ENCODE measurements around the gene KAT14.

KAT14 gene

DNA sequence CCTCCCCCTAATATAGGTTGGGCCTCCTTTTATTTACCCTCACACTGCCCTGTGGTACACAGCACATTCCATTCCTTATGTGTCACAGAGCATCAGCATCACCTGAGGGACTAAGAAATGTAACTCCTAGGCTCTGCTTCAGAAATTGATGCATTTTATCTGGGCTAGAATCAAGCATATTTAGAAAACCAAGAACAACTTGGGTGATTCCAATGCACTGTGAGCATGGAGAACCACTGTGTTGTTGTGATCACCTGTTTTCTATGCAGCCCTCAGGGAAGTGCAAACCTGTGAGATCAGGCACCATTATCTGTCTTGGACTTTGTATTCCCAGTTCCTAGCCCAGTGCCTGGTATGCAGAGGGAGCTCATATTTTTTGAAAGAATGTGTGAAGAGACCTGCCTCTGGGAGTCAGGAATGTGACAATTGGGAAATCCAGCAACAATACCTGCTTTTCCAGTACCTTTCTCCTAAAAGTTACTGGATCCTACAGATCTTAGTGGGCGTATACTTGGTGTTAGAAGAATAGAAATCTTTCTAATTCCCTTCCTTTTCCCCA lies 7.0 kb downstream of the KAT14 start:
- TF ChIP-seq, protein P1, sequence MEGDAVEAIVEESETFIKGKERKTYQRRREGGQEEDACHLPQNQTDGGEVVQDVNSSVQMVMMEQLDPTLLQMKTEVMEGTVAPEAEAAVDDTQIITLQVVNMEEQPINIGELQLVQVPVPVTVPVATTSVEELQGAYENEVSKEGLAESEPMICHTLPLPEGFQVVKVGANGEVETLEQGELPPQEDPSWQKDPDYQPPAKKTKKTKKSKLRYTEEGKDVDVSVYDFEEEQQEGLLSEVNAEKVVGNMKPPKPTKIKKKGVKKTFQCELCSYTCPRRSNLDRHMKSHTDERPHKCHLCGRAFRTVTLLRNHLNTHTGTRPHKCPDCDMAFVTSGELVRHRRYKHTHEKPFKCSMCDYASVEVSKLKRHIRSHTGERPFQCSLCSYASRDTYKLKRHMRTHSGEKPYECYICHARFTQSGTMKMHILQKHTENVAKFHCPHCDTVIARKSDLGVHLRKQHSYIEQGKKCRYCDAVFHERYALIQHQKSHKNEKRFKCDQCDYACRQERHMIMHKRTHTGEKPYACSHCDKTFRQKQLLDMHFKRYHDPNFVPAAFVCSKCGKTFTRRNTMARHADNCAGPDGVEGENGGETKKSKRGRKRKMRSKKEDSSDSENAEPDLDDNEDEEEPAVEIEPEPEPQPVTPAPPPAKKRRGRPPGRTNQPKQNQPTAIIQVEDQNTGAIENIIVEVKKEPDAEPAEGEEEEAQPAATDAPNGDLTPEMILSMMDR (IDR thresholded peaks at IDR 0.05; ENCODE audit: unreplicated experiment in 3 of 3), result no peak
- Mint-ChIP-seq H3K27ac (no peak overlapping the region), H3K4me1 (peaks cover 14% of the 10 kb centered on the region), H3K4me3 (no peak overlapping the region), H3K9me3 (no peaks in the 10 kb centered on the region), H3K36me3 (ENCODE audit: low read depth) (peaks cover 42% of the 10 kb centered on the region), H3K27me3 (ENCODE audit: low read depth) (no peaks in the 10 kb centered on the region)

DNA sequence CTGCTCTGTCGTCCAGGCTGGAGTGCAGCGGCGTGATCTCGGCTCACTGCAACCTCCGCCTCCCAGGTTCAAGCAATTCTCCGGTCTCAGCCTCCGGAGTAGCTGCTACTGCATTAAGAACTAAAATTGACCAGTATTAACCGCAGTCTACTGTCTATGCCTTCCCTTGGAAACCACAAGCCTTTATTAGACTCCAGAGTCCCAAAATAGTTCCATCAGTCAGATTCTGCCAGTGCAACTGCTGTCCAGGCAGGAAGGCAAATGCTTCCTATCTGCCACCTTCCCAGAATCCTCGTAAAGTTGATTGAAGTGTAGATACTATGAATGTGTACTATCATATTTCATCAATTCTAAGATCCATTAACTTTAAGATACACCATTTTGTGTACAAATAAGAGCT lies 16.7 kb downstream of the KAT14 start:
- no peak overlapping the region for H3K27ac Mint-ChIP-seq
- H3K4me1 Mint-ChIP-seq, result peaks cover 5% of the 10 kb centered on the region
- peaks cover 44% of the 10 kb centered on the region for H3K36me3 Mint-ChIP-seq (ENCODE audit: low read depth)
- TF ChIP-seq, protein P1 (IDR thresholded peaks at IDR 0.05; ENCODE audit: unreplicated experiment in 3 of 3), result no peak
- H3K27me3 Mint-ChIP-seq (ENCODE audit: low read depth), result no peaks in the 10 kb centered on the region
- no peaks in the 10 kb centered on the region for H3K9me3 Mint-ChIP-seq
- H3K4me3 Mint-ChIP-seq, result no peak overlapping the region

DNA sequence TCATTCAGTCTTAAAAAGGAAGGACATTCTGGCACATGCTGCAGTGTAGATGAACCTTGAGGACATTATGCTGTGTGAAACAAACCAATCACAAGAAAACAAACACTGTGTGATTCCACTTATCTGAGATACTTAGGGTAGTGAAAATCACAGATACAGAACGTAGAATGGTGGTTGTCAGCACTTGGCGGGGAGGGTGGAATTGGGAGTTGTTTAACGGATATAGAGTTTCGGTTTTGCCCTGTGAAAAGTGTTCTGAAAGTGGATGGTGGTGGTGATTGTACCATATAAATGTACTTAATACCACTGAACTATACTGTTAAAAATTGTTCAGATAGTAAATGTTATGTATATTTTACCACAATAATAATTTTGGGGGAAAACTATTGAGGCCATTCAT lies 18.4 kb downstream of the KAT14 start:
- Mint-ChIP-seq H3K36me3 (ENCODE audit: low read depth) (peaks cover 35% of the 10 kb centered on the region), H3K4me3 (no peak overlapping the region), H3K27ac (no peak overlapping the region), H3K27me3 (ENCODE audit: low read depth) (no peaks in the 10 kb centered on the region), H3K4me1 (peaks cover 5% of the 10 kb centered on the region), H3K9me3 (no peaks in the 10 kb centered on the region)
- TF ChIP-seq, protein P1 (IDR thresholded peaks at IDR 0.05; ENCODE audit: unreplicated experiment in 3 of 3), result no peak

DNA sequence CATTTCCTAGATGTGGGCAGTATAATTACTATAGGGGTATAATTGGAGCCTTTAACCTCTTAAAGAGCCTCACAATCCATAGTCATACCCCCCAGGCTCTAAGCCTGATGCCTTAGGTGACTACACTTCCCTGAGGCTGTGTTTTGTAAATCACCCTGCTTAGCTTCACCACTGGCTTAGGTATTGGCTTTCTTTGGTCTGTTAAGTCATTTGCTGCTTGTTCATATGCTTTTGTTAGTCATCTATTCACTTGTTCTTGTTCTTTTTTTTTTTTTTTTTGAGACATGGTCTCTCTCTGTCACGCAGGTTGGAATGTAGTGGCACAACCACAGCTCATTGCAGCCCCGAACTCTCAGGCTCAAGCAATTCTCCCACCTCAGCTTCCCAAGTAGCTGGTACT lies 26.7 kb downstream of the KAT14 start:
- H3K4me3 Mint-ChIP-seq, result no peak overlapping the region

DNA sequence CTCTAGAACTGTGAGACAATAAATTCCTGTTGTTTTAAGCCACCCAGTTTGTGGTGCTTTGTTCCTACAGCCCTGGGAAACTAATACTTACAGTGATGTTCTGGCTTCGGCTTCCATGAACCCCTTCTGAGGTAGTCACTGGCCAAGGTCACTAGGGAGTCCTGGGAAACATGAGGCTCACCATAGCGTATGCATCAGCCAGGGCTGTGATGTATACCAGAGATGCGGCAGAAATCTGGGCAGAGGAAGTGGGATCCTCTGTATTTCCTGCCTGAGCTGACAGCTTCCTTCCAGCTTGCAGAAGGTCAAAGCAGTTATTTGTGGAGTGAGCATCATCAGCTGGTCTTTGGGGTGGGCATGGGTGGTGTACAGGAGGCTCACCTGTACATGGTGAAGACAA lies 27.9 kb downstream of the KAT14 start:
- peaks cover 68% of the 10 kb centered on the region for H3K36me3 Mint-ChIP-seq (ENCODE audit: low read depth)
- H3K4me3 Mint-ChIP-seq, result no peak overlapping the region
- peak overlapping the region in 1 of 3 experiments; percentile 68 for H3K27ac Mint-ChIP-seq
- H3K9me3 Mint-ChIP-seq, result no peaks in the 10 kb centered on the region
- H3K4me1 Mint-ChIP-seq, result peaks cover 6% of the 10 kb centered on the region
- TF ChIP-seq, protein P1 (IDR thresholded peaks at IDR 0.05; ENCODE audit: unreplicated experiment in 3 of 3), result no peak
- H3K27me3 Mint-ChIP-seq (ENCODE audit: low read depth), result no peaks in the 10 kb centered on the region

More for the DNA sequence above, 26.7 kb downstream of the KAT14 start:
- Mint-ChIP-seq H3K27me3 (ENCODE audit: low read depth) (no peaks in the 10 kb centered on the region), H3K27ac (no peak overlapping the region), H3K9me3 (no peaks in the 10 kb centered on the region), H3K36me3 (ENCODE audit: low read depth) (peaks cover 62% of the 10 kb centered on the region), H3K4me1 (peaks cover 6% of the 10 kb centered on the region)
- TF ChIP-seq, protein P1 (IDR thresholded peaks at IDR 0.05; ENCODE audit: unreplicated experiment in 3 of 3), result no peak

DNA sequence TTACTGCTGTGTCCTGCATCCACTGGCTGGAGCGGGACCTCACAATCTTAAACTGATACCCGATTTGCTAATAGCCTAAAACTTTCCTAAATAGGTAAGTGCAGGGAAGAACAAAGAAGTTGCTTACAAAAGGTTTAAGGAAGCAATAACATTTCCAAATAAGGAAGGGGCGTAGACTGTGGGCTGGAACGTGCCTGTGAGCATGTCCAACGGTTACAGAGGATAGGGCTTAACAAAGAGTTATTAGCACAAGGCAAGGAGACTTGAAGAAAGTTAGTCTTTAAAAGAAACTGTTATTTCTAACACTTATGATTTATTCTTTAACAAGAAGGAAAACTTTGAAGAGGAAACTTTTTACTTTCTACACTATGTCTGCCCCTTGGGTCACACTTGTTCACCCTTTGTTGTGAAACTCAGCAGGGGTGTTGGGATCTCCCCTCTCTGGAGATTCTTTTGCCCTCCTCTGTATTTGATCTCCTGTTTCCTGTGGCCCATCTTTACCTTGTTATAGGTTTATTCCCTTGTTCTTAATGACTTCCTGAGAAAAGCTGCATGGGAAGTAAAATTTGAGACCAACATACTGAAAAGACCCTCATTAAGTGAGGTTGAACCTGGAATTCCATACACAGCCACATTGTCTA lies 28.7 kb downstream of the KAT14 start:
- no peak overlapping the region for H3K4me3 Mint-ChIP-seq
- H3K36me3 Mint-ChIP-seq (ENCODE audit: low read depth), result peaks cover 75% of the 10 kb centered on the region
- no peaks in the 10 kb centered on the region for H3K27me3 Mint-ChIP-seq (ENCODE audit: low read depth)
- TF ChIP-seq, protein P1 (IDR thresholded peaks at IDR 0.05; ENCODE audit: unreplicated experiment in 3 of 3), result no peak
- no peaks in the 10 kb centered on the region for H3K9me3 Mint-ChIP-seq
- peak overlapping the region in 1 of 3 experiments; percentile 32 for H3K27ac Mint-ChIP-seq
- peaks cover 6% of the 10 kb centered on the region for H3K4me1 Mint-ChIP-seq
